HG02763 (cell line): ENCODE results near the gene CARMIL3.
A peak's percentile ranks its signal among the peaks of the same experiment; 100 is the strongest.

Experiments
- ATAC-seq: cut with Tn5 transposase; IDR thresholded peaks from one replicate; pipeline ENCODE4 v1.9.1; 2021; ENCODE audit warnings: mild to moderate bottlenecking, moderate library complexity; ENCODE audit not compliant: unreplicated experiment

Gene CARMIL3

DNA sequence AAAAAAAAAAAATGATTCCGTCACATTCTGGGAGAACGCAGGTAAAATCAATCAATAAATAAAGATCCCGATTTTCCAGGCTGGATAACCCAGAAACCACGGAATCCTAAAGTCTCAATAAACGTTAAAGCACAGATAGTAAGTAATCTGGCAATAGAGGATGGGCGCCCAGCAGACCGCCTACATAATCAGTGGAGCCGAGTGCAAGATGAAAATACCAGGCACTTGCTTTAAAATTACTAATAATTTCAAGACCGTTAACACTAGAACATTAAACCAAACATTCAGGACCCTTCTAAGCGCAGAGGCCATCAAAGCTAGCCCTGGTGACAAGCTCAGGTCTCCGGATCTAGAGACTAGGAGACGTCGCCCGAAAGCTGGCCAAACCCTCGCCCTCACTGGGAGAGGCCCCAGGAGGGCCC, 61.6 kb downstream of the CARMIL3 start:
- no peak for ATAC-seq

DNA sequence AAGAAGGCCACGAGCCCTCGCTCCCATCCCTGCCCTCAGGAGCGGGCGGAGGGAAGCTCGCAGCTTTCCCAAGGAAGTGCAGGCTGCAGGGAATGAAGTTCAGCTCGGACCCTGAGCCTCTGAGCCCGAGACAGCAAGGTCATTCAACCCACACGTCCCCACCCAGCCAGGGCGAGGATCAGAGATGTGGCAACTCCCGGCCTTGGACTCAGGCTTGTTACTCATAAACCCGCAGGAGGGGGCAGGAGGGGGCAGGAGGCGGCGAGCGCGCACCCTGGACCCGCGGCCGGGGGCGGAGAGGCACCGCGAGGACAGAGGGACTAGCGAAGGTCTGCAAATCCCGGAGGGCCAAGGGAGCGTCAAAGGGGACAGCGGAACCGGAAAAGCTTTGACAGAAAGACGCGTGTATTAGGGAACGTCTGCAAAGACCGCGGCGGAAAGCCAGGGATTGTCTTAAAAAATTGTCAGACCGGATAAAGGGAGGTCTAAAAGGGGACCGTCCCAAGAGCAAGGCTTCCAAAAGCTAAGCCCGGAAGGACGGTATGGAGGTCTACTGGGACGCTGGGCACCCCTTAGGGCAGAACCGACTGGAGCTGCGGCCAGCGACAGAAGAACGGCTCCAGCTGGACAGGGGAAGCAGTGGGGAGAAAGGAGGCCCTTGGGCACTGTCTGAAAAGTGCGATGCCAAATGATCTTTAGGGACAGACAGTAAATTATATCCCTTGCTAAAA, 62.2 kb downstream of the CARMIL3 start:
- ATAC-seq, result peak; percentile 29

DNA sequence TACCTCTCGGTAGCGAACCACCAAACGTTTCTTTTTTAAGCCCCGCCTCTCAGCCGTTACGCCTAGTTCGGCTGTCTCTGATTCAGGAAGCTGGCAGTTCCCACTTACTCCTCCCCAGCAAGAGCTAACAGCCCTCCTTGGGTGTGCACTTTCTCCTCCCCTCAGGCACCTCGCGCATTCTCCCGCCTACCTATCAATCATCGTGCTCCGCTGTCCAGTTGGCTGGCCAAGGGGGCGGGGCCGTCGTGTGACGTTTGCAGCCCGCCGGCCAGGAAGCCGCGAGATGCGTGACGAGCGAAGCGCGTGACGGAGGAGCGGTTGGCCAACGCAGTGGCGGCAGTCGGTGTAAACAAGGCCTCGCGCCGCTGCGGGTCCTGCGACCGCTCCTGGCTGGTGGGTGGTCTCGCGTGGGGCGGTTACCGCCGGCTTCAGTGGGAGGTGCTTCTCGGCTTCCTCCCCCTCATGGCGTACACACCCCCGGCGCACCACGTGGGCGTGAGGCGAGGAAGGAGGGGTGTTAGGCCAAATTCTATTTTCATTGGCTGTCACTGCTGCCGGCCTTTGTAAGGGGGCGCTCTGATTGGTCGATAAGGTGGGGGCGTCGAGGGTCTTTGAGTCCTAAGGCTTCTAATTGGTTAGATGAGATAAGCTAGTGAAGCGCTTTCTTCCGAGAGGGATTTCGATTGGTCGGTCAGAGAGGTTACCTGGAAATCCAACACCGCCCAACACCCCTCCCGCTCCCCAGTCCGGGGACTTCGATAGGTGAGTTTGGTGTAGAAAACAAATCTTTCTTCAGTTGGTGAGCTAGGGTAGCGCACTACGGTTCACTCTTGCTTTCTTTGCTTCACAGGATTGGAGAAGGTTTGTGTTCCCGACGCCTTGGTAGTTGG, 63.0 kb downstream of the CARMIL3 start, which contains the start of the genes DCAF11 and NRL:
Gene DCAF11 (plus strand): TSS at position 246 of the 890 bp plus-strand sequence. CDS start 818 bp downstream, outside the sequence.
Gene NRL (minus strand): TSS at position 418 of the 890 bp plus-strand sequence. CDS start 32,101 bp downstream, outside the sequence.
- peak; percentile 79 for ATAC-seq

DNA sequence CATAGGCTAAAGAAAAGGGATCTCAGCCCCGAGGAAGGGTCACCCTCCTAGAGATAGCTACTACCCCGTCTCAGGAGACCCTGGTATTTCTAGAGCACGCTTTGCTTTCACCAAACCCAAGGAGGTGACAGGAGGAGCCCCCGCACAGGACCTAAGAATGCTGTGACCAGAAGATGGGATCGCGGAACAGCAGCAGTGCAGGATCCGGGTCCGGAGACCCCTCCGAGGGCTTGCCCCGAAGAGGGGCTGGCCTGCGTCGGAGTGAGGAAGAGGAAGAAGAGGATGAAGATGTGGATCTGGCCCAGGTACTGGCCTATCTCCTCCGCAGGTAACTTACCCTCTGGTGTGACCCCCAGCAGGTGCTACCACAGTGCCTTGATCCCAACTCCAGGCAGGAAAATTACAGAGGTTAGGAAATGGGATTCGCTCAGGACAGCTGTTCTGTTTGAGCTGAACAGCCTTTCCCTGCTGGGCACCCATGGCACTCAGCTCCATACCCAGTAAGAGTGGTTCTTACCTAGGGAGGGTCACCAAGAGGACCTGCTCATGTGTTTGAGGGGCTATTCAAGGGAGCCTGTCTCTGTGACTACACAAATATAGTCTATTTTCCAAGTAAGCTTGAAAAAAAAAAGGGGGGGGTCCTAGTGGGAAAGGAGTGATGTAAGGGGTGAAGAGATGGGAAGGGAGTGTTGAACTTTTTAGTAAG, 63.8 kb downstream of the CARMIL3 start:
- no peak for ATAC-seq

DNA sequence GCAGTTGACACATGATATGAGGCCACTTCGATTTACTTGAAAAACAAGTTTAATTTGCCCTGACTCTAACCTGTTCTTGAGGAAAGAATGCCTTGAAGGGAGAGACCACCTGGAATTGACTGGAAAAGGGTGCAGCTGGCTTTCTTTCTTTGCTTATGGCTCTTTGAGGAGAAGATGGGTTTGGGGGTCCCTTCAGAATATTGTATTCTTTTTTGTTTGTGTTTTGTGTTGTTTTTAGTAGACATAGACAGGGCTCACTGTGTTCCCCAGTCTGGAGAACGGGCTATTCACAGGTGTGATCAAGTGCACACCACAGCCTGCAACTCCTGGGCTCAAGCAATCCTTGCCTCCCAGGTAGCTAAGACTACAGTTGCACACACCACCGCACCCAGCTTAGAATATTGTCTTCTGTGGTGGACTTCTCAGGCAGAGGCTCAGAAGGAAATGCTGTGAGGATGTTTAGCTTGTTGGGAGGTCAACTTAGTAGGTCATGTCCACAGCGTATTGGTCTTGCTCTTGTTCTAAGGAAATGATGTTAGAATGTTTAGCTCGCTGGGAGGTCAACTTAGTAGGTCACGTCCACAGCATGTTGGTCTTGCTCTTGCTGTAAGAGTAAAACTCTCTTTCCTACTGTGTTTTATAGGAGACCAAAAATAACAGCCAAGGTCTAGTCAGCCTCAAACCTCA, 64.5 kb downstream of the CARMIL3 start:
- no peak for ATAC-seq

DNA sequence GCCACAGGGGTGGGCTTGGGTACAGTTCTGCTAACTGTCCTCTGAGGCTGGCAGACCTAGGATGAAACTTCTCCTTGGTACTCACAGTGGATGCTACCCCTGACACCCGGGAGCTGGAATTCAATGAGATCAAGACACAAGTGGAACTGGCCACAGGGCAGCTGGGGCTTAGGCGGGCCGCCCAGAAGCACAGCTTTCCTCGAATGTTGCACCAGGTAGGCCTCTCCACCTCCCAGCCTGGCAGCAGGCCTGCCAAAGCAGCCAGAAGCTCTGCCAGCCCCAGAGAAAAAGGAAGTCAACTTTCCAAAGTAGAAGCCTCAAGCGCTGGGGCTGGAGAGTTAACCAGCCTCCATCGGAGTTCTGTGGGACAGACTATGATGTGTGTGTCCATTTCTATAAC, 65.4 kb downstream of the CARMIL3 start:
- no peak for ATAC-seq
